GM18499 (cell line): Measurements from ENCODE around the gene ANKS3.

Experiments used
- ATAC-seq: cut with Tn5 transposase; IDR thresholded peaks from one replicate; pipeline ENCODE4 v1.9.1; 2021; ENCODE audit warnings: moderate number of reproducible peaks; ENCODE audit not compliant: insufficient read depth, unreplicated experiment

ANKS3 gene

GRCh38 chr16:4697848-4698291 is 36.2 kb downstream of the ANKS3 start:
- no peak for ATAC-seq

GRCh38 chr16:4696905-4697847 is 36.9 kb downstream of the ANKS3 start:
- no peak for ATAC-seq

GRCh38 chr16:4696172-4696904 is 37.7 kb downstream of the ANKS3 start:
- ATAC-seq: no peak

GRCh38 chr16:4695473-4696171 is 38.4 kb downstream of the ANKS3 start:
- ATAC-seq: no peak

GRCh38 chr16:4694642-4695451 is 39.2 kb downstream of the ANKS3 start:
- no peak for ATAC-seq

- no peak for ATAC-seq
Measured at GRCh38 chr16:4693956-4694641, 40.0 kb downstream of the ANKS3 start.

- ATAC-seq: peak; percentile 90
Measured at GRCh38 chr16:4693296-4693955, 40.6 kb downstream of the ANKS3 start, which contains the start of gene NUDT16L1. Gene NUDT16L1, plus strand, starts transcription at chr16:4693562. Its CDS starts 165 bp downstream, at chr16:4693727.

- ATAC-seq: no peak
Measured at GRCh38 chr16:4692460-4693295, 41.4 kb downstream of the ANKS3 start.

GRCh38 chr16:4691666-4692412 is 42.2 kb downstream of the ANKS3 start:
- ATAC-seq: no peak

- ATAC-seq: no peak
Measured at GRCh38 chr16:4690946-4691665, 43.0 kb downstream of the ANKS3 start.

- ATAC-seq: no peak
Measured at GRCh38 chr16:4689864-4690704, 44.0 kb downstream of the ANKS3 start.

GRCh38 chr16:4689091-4689671 is 44.9 kb downstream of the ANKS3 start:
- ATAC-seq: no peak

- no peak for ATAC-seq
Measured at GRCh38 chr16:4688674-4689045, 45.4 kb downstream of the ANKS3 start.

GRCh38 chr16:4687946-4688673 is 46.0 kb downstream of the ANKS3 start:
- ATAC-seq: no peak

GRCh38 chr16:4687416-4687815 is 46.7 kb downstream of the ANKS3 start:
- no peak for ATAC-seq
